K562 (cell line): ENCODE data around the gene IFITM2. TPM values are rescaled to one million over a fixed set of nuclear protein-coding genes. Genes with fewer than 3 reads are reported as not detected.
A peak's percentile ranks its signal among the peaks of the same experiment; 100 is the strongest.

Experiments used
- ARID3B ChIP-seq: fragments of 250-450 bp; sonication (Bioruptor Pico); IDR thresholded peaks from 2 replicates; pipeline ENCODE4 v1.4.0; 2020; ENCODE audit warnings: borderline replicate concordance
- CLOCK ChIP-seq: fragments of 250-450 bp; sonication (Bioruptor Pico); IDR thresholded peaks from 2 replicates; pipeline ENCODE4 v1.4.0; 2020; ENCODE audit warnings: mild to moderate bottlenecking, moderate library complexity, borderline replicate concordance
- DACH1 ChIP-seq: fragments of 450-650 bp; IDR thresholded peaks from 2 replicates; pipeline ENCODE4 v1.6.1; 2018; ENCODE audit not compliant: partially characterized antibody
- ETV6 ChIP-seq, 3 experiments: fragments of 150-350 bp in 1 of 3; sonication (generic) in 1 of 3; formaldehyde crosslinking in 1 of 3; IDR thresholded peaks; 2 replicates each; pipeline versions ENCODE4 v1.6.1 to v1.8.0; 2014 to 2022; ENCODE audit warnings: borderline replicate concordance in 2 of 3, low read depth in 2 of 3, antibody characterized with exemption in 1 of 3, low read length in 1 of 3, mild to moderate bottlenecking in 1 of 3, missing genetic modification reagents in 1 of 3
- FOXO4 ChIP-seq: fragments of 450-650 bp; formaldehyde crosslinking; IDR thresholded peaks from 2 replicates; pipeline ENCODE4 v1.4.0; 2020; ENCODE audit warnings: mild to moderate bottlenecking, moderate library complexity
- HINFP ChIP-seq: fragments of 450-650 bp; conservative IDR thresholded peaks from 2 replicates; pipeline ENCODE4 v1.6.1; 2016; ENCODE audit warnings: missing genetic modification characterization, low read depth, mild to moderate bottlenecking, control low read depth, missing compliant biosample characterization
- LEF1 ChIP-seq: fragments of 450-650 bp; IDR thresholded peaks from 2 replicates; pipeline ENCODE4 v1.6.1; 2016; ENCODE audit warnings: mild to moderate bottlenecking
- RAD51 ChIP-seq: fragments of 450-650 bp; IDR thresholded peaks from 2 replicates; pipeline ENCODE4 v1.7.1; 2016; ENCODE audit warnings: low read depth, mild to moderate bottlenecking, borderline replicate concordance
- RBM17 ChIP-seq: fragments of 200-400 bp; formaldehyde crosslinking; IDR thresholded peaks from 2 replicates; pipeline ENCODE4 v1.6.1; 2017; ENCODE audit warnings: low read depth, mild to moderate bottlenecking, low read length, borderline replicate concordance
- SNAPC5 ChIP-seq: fragments of 250-450 bp; sonication (Bioruptor Pico); IDR thresholded peaks from 2 replicates; pipeline ENCODE4 v1.8.0; 2021; ENCODE audit warnings: moderate library complexity, mild to moderate bottlenecking, inconsistent platforms
- TCF7L2 ChIP-seq: fragments of 150-350 bp; IDR thresholded peaks from 2 replicates; pipeline ENCODE4 v1.6.1; 2016; ENCODE audit warnings: low read depth, mild to moderate bottlenecking, low read length, moderate library complexity
- TFE3 ChIP-seq: fragments of 450-650 bp; formaldehyde crosslinking; IDR thresholded peaks from 2 replicates; pipeline ENCODE4 v1.4.0; 2020; ENCODE audit warnings: mild to moderate bottlenecking, mixed read lengths
- ZBTB7A ChIP-seq: IDR thresholded peaks from 2 replicates; pipeline ENCODE4 v1.6.1; 2011; ENCODE audit warnings: low read depth, mild to moderate bottlenecking, low read length, moderate library complexity, borderline replicate concordance; ENCODE audit not compliant: control insufficient read depth
- ZNF3 ChIP-seq: fragments of 250-450 bp; sonication (Bioruptor Pico); IDR thresholded peaks from 2 replicates; pipeline ENCODE4 v1.5.0; 2021; ENCODE audit warnings: mild to moderate bottlenecking, moderate library complexity
- ZNF830 ChIP-seq: fragments of 250-450 bp; sonication (Bioruptor Pico); IDR thresholded peaks from 2 replicates; pipeline ENCODE4 v1.5.0; 2021; ENCODE audit warnings: mild to moderate bottlenecking
- ZSCAN32 ChIP-seq: fragments of 450-650 bp; formaldehyde crosslinking; IDR thresholded peaks from 2 replicates; pipeline ENCODE4 v1.4.0; 2020; ENCODE audit warnings: mild to moderate bottlenecking, moderate library complexity
- polyA plus RNA-seq, 8 experiments: library from polyadenylated mRNA; depleted of rRNA in 4 of 8; stranded (reverse) in 5 of 8; unstranded in 3 of 8; fragments of >200 nt; fragmentation: Nextera tagmentation in 2 of 8; fragmentation: Illumina TruSeq in 1 of 8; extraction: Ambion mirVana in 2 of 8; extraction: Trizol in 1 of 8; gene quantifications; 2 replicates each; pipeline versions ENCODE4 v1.2.1 to v1.2.3, GENCODE V29; 2011 to 2014; ENCODE audit warnings: inconsistent platforms in 1 of 8, missing spikeins in 1 of 8
- total RNA-seq, 7 experiments: library from RNA; depleted of rRNA in 6 of 7; stranded (reverse); fragments of >200 nt in 6 of 7; fragmentation: Illumina TruSeq in 2 of 7; extraction: Trizol in 2 of 7; gene quantifications; 2 replicates each; pipeline versions ENCODE4 v1.2.1 to v1.2.3, GENCODE V29; 2011 to 2021; ENCODE audit warnings: low replicate concordance in 1 of 7

Gene IFITM2
- total and polyA plus RNA-seq, 9 of the 15 experiments (the other 6 are each of a cell fraction or from before 2014, with no cell fraction given): 52.8 to 4,872 (median 356) TPM

GRCh38 chr11:326842-327580 is 19.4 kb downstream of the IFITM2 start (continued):
- TF ChIP-seq TFE3 (CRISPR knock-in tag) (peak; percentile 94), RAD51 (peak; percentile 90), ZNF3 (CRISPR knock-in tag) (no peak), ZNF830 (no peak), LEF1 (peak; percentile 41; the same call in 1 of the 2 replicates), TCF7L2 (no peak), ARID3B (CRISPR knock-in tag) (no peak), CLOCK (CRISPR knock-in tag) (no peak), ZSCAN32 (CRISPR knock-in tag) (no peak), ZBTB7A (peak; percentile 83), ETV6 (IDR thresholded peaks at IDR 0.05; ENCODE audit: borderline replicate concordance in 1 of 2, low read depth in 2 of 2, low read length in 1 of 2) (peak; percentile 28 to 62; a peak in 1 of 4 replicates), ETV6 (CRISPR knock-in tag; IDR thresholded peaks at IDR 0.05; ENCODE audit: borderline replicate concordance) (no peak), RBM17 (no peak), HINFP (tag) (no peak), DACH1 (no peak), SNAPC5 (no peak), FOXO4 (CRISPR knock-in tag) (no peak)
